Left lung (tissue), 10 donors: Measurements from ENCODE around the gene SRL. TPM values are rescaled to one million over a fixed set of nuclear protein-coding genes. Genes with fewer than 3 reads are reported as not detected.

Experiments
- ATAC-seq: fragments of 200-7000 bp; cut with Tn5 transposase; one replicate; pipeline ENCODE4 v1.9.1; 2020; ENCODE audit warnings: moderate library complexity
- DNase-seq, 4 donors: peaks; one replicate each; pipeline ENCODE4 v3.0.0-alpha.2; 2013 to 2020
- H3K27ac ChIP-seq, 2 donors: fragments of 200-600 bp; sonication (generic) in 1 of 2; one replicate each; pipeline versions ENCODE4 v1.5.0 to v1.8.0; 2020 to 2021
- H3K27me3 ChIP-seq, 2 donors: fragments of 200-600 bp; sonication (generic) in 1 of 2; one replicate each; pipeline versions ENCODE4 v1.5.0 to v1.8.0; 2020 to 2021
- H3K36me3 ChIP-seq, 2 donors: fragments of 200-600 bp; sonication (generic) in 1 of 2; one replicate each; pipeline versions ENCODE4 v1.5.0 to v1.8.0; 2020 to 2021
- H3K4me1 ChIP-seq, 2 donors: fragments of 200-600 bp; one replicate each; pipeline ENCODE4 v1.8.0; 2021
- H3K4me3 ChIP-seq, 2 donors: fragments of 200-600 bp; sonication (generic) in 1 of 2; one replicate each; pipeline versions ENCODE4 v1.5.0 to v1.8.0; 2020 to 2021; ENCODE audit warnings: mild to moderate bottlenecking in 1 of 2
- H3K9me3 ChIP-seq, 2 donors: fragments of 200-600 bp; sonication (generic) in 1 of 2; one replicate each; pipeline versions ENCODE4 v1.5.0 to v1.8.0; 2020 to 2021
- CTCF ChIP-seq, 2 donors: fragments of 200-600 bp; sonication (generic) in 1 of 2; IDR thresholded peaks; one replicate each; pipeline versions ENCODE4 v1.5.0 to v1.8.0; 2021; ENCODE audit warnings: antibody characterized with exemption in 2 of 2
- intact Hi-C, 2 donors: fragments of 100-400 bp; cut with DNase I; formaldehyde crosslinking; loops; one replicate each; pipeline versions ENCODE4 v1.11.2 to v1.14.2; 2022
- polyA plus RNA-seq, 6 donors: library from polyadenylated mRNA; unstranded; fragments of 120-200 nt; gene quantifications; one replicate each; pipeline ENCODE4 v1.2.1, GENCODE V29; 2013; ENCODE audit not compliant: insufficient read length in 6 of 6
- total RNA-seq, 2 donors: library from RNA; stranded (reverse); fragmentation: NEBNext Ultra II Directional; extraction: Animal tissue kit (Norgen Biotek cat#: 25700); gene quantifications; one replicate each; pipeline ENCODE4 v1.2.1, GENCODE V29; 2021
- donor health status: DM: no; HTN: yes; CAD: no.
- donor health status: DM: no; HTN: no; CAD: no.

The SRL gene
- total and polyA plus RNA-seq, 8 donors, result 0.82 to 6.5 (median 5.7) TPM

GRCh38 chr16:4262303-4262835 is 20.5 kb upstream of the SRL start:
- Histone ChIP-seq H3K4me1 (peaks cover 0 to 10% of the 10 kb centered on the region in 2 donors), H3K9me3 (no peaks in the 10 kb centered on the region), H3K4me3 (no peak overlapping the region), H3K27me3 (no peaks in the 10 kb centered on the region), H3K27ac (no peak overlapping the region), H3K36me3 (peaks cover 0 to 39% of the 10 kb centered on the region in 2 donors)
- no peak for TF ChIP-seq CTCF (IDR thresholded peaks at IDR 0.05)
- DNase-seq (no peak), ATAC-seq (no peak)
- intact Hi-C loops, result no loop called here

- no peak overlapping the region for H3K27ac ChIP-seq
- peak; percentile 48 to 63 for TF ChIP-seq CTCF (IDR thresholded peaks at IDR 0.05)
- peaks cover 0 to 39% of the 10 kb centered on the region in 2 donors for H3K36me3 ChIP-seq
- no peaks in the 10 kb centered on the region for H3K27me3 ChIP-seq
- no peaks in the 10 kb centered on the region for H3K9me3 ChIP-seq
- DNase-seq (peak in 2 of 4 donors; percentile 49 to 85), ATAC-seq (peak; percentile 32)
- peaks cover 0 to 10% of the 10 kb centered on the region in 2 donors for H3K4me1 ChIP-seq
- intact Hi-C loops, result no loop called here
- no peak overlapping the region for H3K4me3 ChIP-seq
Observed at GRCh38 chr16:4261557-4262172, 19.8 kb upstream of the SRL start.

- ATAC-seq (peak; percentile 89), DNase-seq (peak in 3 of 4 donors; percentile 51 to 90 (median 84))
- peaks cover 0 to 39% of the 10 kb centered on the region in 2 donors for H3K36me3 ChIP-seq
- H3K27me3 ChIP-seq, result no peaks in the 10 kb centered on the region
- no peak overlapping the region for H3K4me3 ChIP-seq
- no peak for TF ChIP-seq CTCF (IDR thresholded peaks at IDR 0.05)
- H3K4me1 ChIP-seq, result peaks cover 0 to 10% of the 10 kb centered on the region in 2 donors
- H3K27ac ChIP-seq, result no peak overlapping the region
- no peaks in the 10 kb centered on the region for H3K9me3 ChIP-seq
- intact Hi-C loops, result no loop called here
Observed at GRCh38 chr16:4260360-4260759, 18.5 kb upstream of the SRL start.

GRCh38 chr16:4257646-4258556 is 16.0 kb upstream of the SRL start:
- no peak overlapping the region for H3K27ac ChIP-seq
- intact Hi-C loops, result no loop called here
- DNase-seq, result no peak

More at GRCh38 chr16:4257646-4258556, 16.0 kb upstream of the SRL start:
- Histone ChIP-seq H3K36me3 (peaks cover 0 to 39% of the 10 kb centered on the region in 2 donors), H3K9me3 (no peaks in the 10 kb centered on the region), H3K4me3 (no peak overlapping the region), H3K27me3 (no peaks in the 10 kb centered on the region), H3K4me1 (peaks cover 0 to 4% of the 10 kb centered on the region in 2 donors)
- TF ChIP-seq CTCF (IDR thresholded peaks at IDR 0.05), result no peak
- ATAC-seq, result no peak
